GM18505 (cell line): Measurements from ENCODE around the gene DDIT4.
A peak's percentile ranks its signal among the peaks of the same experiment; 100 is the strongest.
"Not testable (repeated sequence)": the region's sequence is repeated elsewhere in the genome, so short reads cannot be mapped to it uniquely, and the experiment has no call there.

Source experiments
- ATAC-seq: cut with Tn5 transposase; IDR thresholded peaks from one replicate; pipeline ENCODE4 v1.9.1; 2021; ENCODE audit not compliant: unreplicated experiment
- POLR2A ChIP-seq: IDR thresholded peaks from 4 replicates; pipeline ENCODE4 v1.6.1; 2011; ENCODE audit warnings: borderline replicate concordance; ENCODE audit not compliant: insufficient read depth, insufficient read length; ENCODE audit errors: extremely low read depth

DDIT4 gene

GRCh38 chr10:72273410-72274212 lies at the start of gene DDIT4:
DDIT4 (plus strand) TSS chr10:72273924; CDS start chr10:72274217, 293 bp downstream.
- peak; percentile 84 for ATAC-seq
- TF ChIP-seq POLR2A = peak; percentile 100

GRCh38 chr10:72224191-72224590 lies 49.5 kb upstream of the DDIT4 start:
- ATAC-seq = not testable (repeated sequence)

GRCh38 chr10:72226418-72227027 lies 47.2 kb upstream of the DDIT4 start:
- TF ChIP-seq POLR2A = no peak
- no peak for ATAC-seq

DNA sequence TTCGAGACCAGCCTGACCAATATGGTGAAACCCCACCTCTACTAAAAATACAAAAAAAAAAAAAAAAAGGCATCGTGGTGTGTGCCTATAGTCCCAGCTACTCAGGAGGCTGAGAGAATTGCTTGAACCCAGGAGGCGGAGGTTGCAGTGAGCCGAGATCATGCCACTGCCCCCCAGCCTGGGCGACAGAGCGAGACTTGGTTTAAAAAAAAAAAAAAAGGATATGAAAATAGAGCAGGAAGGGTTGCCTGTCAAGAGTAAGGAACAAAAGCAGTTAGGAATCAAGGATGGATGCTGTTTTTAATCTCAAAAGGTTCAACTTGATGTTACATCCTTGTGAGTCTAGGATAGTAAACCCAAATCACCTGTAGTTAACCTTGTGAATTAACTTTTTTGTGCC lies 45.9 kb upstream of the DDIT4 start:
- no peak for ATAC-seq
- no peak for TF ChIP-seq POLR2A

GRCh38 chr10:72228318-72228751 lies 45.4 kb upstream of the DDIT4 start:
- no peak for ATAC-seq
- no peak for TF ChIP-seq POLR2A

GRCh38 chr10:72229261-72230251 lies 44.2 kb upstream of the DDIT4 start:
- TF ChIP-seq POLR2A = no peak
- ATAC-seq = no peak

DNA sequence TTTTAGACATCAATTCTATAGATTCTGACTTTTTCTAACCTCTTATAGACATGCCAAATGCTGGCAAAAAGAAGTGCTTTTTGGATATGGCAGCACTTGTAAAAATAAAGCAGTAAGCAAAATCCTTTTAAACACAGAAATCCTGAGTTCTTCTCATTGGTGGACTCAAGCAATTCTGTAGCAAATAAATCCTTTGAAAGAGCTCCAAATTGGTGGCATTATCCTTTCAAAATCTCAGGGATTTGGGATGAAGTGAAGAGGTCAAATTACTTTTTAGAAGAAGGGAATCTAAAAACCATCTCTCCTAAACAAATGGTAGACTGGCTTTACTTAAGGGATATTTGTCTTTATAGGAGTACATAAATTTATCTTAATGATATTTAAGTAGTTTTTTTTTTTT lies 40.1 kb upstream of the DDIT4 start:
- no peak for TF ChIP-seq POLR2A
- ATAC-seq = no peak

GRCh38 chr10:72234560-72235095 lies 39.1 kb upstream of the DDIT4 start:
- TF ChIP-seq POLR2A = no peak
- no peak for ATAC-seq

DNA sequence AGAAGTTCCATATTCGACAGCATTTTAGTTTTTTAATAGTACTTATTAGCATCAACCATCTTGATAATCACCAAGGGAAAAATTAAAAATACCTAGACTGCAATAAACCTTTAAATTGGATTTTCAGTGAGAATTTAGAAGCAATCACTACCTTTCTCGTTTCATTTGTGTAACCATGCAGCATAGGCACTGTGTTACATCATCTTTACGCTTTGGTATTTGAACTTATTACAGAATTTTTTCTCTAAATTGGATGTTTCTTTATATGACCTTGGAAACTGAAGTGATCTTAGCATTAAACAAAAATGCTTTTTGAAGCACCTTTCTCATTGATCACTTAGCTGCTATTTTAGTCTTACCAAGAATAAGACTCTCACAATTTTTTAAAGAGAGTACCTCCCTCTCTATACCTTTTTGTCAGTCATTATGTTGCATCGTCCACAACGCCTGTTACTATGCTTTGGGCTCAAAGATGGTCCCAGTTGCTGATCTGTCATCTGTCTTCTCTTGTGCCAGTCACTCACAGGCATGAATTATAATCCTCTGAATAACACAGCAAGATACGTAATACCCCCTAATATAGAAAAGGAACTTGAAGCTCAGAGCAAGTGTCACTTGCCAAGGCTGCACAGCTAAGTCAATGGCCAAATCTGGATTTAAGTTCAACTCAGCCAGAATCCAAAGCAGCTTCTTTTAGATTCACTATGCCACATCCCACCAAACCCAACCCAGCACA lies 38.0 kb upstream of the DDIT4 start:
- ATAC-seq = no peak

DNA sequence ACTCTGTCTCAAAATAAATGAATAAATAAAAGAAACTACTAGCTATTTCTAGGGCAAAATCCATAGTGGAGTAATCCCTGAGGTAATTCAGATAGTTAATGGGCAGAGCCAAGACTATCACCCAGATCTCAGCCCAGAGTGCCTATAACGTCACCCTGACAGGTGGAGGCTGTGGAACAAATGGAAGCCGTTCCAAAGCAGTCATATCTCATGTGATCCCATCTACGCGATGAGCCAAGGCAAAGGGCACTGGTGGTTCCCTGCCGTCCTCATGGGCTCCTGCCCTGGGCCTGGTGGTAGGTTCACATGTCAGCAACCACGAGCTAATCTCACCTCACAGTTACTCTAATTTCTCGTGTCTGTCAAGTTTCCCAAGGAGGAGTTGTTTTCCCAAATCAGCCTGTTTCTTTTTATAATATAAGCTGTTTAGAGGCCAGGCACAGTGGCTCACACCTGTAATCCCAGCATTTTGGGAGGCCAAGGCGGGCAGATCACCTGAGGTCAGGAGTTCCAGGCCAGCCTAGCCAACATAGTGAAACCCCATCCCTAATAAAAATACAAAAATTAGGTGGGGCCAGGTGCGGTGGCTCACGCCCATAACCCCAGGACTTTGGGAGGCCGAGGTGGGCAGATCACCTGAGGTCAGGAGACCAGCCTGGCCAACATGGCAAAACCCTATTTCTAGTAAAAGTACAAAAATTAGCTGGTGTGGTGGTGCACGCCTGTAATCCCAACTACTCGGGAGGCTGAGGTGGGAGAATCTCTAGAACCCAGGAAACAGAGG lies 35.1 kb upstream of the DDIT4 start:
- TF ChIP-seq POLR2A = no peak
- ATAC-seq = no peak

More for the DNA sequence above, 38.0 kb upstream of the DDIT4 start:
- TF ChIP-seq POLR2A = no peak

- no peak for ATAC-seq
- TF ChIP-seq POLR2A = no peak
Measured at GRCh38 chr10:72239409-72239808, 34.3 kb upstream of the DDIT4 start.

- ATAC-seq = no peak
- no peak for TF ChIP-seq POLR2A
Measured at GRCh38 chr10:72240371-72240770, 33.4 kb upstream of the DDIT4 start.
